ENCODE measurements around the gene TBXAS1. TPM values are rescaled to one million over a fixed set of nuclear protein-coding genes. Genes with fewer than 3 reads are reported as not detected.

The TBXAS1 gene
- total and polyA plus RNA-seq, 11 donors, result 2.0 to 32.0 (median 4.7) TPM

DNA sequence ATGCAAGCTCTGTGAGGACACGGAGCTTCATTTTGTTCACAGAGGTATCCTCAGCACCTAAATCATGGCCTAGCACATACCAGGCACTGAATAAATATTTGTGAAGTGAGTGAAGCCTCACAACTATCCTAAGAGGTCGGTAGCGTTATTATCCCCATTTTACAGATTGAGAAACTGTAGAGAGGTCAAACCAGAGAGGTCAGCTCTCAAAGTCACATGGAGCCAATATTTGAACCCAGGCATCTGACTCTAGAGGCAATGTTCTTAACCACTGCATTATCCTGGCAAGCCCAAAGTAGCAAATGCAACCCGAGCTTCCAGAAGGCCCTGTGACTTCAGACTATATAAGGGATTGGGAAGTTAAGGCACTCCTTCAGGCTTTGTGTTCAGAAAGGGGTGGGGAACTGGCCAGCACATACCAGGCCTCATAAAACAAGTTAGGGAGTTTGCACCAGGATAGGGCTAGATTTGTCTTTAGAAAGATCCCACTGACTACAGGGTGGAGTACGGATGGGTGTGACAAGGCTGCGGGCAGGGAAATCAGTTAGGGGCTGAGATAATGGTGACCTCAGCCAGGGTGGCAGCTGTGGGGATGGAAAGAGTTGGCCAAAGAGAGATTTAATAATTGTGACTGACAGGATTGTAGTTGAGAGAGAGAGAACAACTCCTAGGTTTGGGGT is 101.4 kb downstream of the TBXAS1 start:
- no peaks in the 10 kb centered on the region for H3K36me3 ChIP-seq
- no peak overlapping the region for H3K27ac ChIP-seq
- 93 to 95% (median 94%) methylated on average over 6 of the region's 6 CpGs for WGBS, 4 donors
- H3K4me3 ChIP-seq, result no peak overlapping the region
- TF ChIP-seq, protein P1, sequence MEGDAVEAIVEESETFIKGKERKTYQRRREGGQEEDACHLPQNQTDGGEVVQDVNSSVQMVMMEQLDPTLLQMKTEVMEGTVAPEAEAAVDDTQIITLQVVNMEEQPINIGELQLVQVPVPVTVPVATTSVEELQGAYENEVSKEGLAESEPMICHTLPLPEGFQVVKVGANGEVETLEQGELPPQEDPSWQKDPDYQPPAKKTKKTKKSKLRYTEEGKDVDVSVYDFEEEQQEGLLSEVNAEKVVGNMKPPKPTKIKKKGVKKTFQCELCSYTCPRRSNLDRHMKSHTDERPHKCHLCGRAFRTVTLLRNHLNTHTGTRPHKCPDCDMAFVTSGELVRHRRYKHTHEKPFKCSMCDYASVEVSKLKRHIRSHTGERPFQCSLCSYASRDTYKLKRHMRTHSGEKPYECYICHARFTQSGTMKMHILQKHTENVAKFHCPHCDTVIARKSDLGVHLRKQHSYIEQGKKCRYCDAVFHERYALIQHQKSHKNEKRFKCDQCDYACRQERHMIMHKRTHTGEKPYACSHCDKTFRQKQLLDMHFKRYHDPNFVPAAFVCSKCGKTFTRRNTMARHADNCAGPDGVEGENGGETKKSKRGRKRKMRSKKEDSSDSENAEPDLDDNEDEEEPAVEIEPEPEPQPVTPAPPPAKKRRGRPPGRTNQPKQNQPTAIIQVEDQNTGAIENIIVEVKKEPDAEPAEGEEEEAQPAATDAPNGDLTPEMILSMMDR (IDR thresholded peaks at IDR 0.05), result no peak
- no peak for TF ChIP-seq POLR2A (IDR thresholded peaks at IDR 0.05)
- H3K4me1 ChIP-seq, result no peaks in the 10 kb centered on the region
- intact Hi-C loops (cut with DNase I), result no loop called here
- H3K27me3 ChIP-seq, result no peaks in the 10 kb centered on the region
- DNase-seq, result no peak
- peaks cover 0 to under 1% (median 0%) of the 10 kb centered on the region in 12 donors for H3K9me3 ChIP-seq
- peak in 1 of 4 donors; percentile 18 for ATAC-seq

- H3K36me3 ChIP-seq, result no peaks in the 10 kb centered on the region
- intact Hi-C loops (cut with DNase I), result no loop called here
- no peak overlapping the region for H3K27ac ChIP-seq
- no peaks in the 10 kb centered on the region for H3K9me3 ChIP-seq
- ATAC-seq (no peak), DNase-seq (no peak)
- no peaks in the 10 kb centered on the region for H3K27me3 ChIP-seq
- peaks cover 0 to under 1% (median 0%) of the 10 kb centered on the region in 12 donors for H3K4me1 ChIP-seq
- WGBS, 4 donors, result 67 to 72% (median 70%) methylated on average over 8 of the region's 8 CpGs
- TF ChIP-seq, protein P1 (IDR thresholded peaks at IDR 0.05), result no peak
- no peak for TF ChIP-seq POLR2A (IDR thresholded peaks at IDR 0.05)
- no peak overlapping the region for H3K4me3 ChIP-seq
These were observed 102.3 kb downstream of the TBXAS1 start for GRCh38 chr7:139931190-139931934.

DNA sequence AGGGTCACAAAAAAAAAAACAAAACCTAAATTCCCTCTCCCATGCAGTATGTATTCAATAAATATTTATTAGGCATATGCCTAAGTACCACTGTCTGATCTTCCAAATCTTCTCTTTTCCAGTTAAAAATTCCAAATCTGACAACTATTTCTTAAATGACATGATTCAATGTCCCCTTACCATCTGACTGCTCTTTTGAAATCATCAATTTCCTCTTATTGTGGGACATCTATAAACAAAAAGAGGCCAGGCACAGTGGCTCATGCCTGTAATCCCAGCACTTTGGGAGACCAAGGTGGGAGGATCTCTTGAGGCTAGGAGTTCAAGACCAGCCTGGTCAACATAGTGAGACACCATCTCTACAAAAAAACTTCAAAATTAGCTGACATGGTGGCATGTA is 103.5 kb downstream of the TBXAS1 start:
- no peaks in the 10 kb centered on the region for H3K9me3 ChIP-seq
- no peak for TF ChIP-seq POLR2A (IDR thresholded peaks at IDR 0.05)
- TF ChIP-seq, protein P1 (IDR thresholded peaks at IDR 0.05), result no peak
- DNase-seq, result no peak
- H3K36me3 ChIP-seq, result no peaks in the 10 kb centered on the region
- no peak for ATAC-seq
- intact Hi-C loops (cut with DNase I), result no loop called here
- H3K27me3 ChIP-seq, result no peaks in the 10 kb centered on the region
- no peak overlapping the region for H3K4me3 ChIP-seq
- H3K27ac ChIP-seq, result no peak overlapping the region
- peaks cover 0 to 12% (median 0%) of the 10 kb centered on the region in 12 donors for H3K4me1 ChIP-seq

GRCh38 chr7:139936760-139937310 is 107.8 kb downstream of the TBXAS1 start:
- ATAC-seq (peak in 3 of 4 donors; percentile 55 to 80 (median 77)), DNase-seq (no peak)
- H3K9me3 ChIP-seq, result no peaks in the 10 kb centered on the region
- intact Hi-C loops (cut with DNase I), result no loop called here
- H3K27me3 ChIP-seq, result no peaks in the 10 kb centered on the region
- peaks cover 0 to 24% (median 0%) of the 10 kb centered on the region in 12 donors for H3K4me1 ChIP-seq
- WGBS, 4 donors, result 52 to 68% (median 59%) methylated on average over 2 of the region's 2 CpGs
- peaks cover 0 to 6% (median 0%) of the 10 kb centered on the region in 9 donors for H3K36me3 ChIP-seq
- H3K4me3 ChIP-seq, result no peak overlapping the region
- TF ChIP-seq POLR2A (IDR thresholded peaks at IDR 0.05), result no peak
- TF ChIP-seq, protein P1 (IDR thresholded peaks at IDR 0.05), result no peak
- H3K27ac ChIP-seq, result no peak overlapping the region

Data from heart left ventricle (tissue), 16 donors.